Measurements from ENCODE around the gene FBXL16.

DNA sequence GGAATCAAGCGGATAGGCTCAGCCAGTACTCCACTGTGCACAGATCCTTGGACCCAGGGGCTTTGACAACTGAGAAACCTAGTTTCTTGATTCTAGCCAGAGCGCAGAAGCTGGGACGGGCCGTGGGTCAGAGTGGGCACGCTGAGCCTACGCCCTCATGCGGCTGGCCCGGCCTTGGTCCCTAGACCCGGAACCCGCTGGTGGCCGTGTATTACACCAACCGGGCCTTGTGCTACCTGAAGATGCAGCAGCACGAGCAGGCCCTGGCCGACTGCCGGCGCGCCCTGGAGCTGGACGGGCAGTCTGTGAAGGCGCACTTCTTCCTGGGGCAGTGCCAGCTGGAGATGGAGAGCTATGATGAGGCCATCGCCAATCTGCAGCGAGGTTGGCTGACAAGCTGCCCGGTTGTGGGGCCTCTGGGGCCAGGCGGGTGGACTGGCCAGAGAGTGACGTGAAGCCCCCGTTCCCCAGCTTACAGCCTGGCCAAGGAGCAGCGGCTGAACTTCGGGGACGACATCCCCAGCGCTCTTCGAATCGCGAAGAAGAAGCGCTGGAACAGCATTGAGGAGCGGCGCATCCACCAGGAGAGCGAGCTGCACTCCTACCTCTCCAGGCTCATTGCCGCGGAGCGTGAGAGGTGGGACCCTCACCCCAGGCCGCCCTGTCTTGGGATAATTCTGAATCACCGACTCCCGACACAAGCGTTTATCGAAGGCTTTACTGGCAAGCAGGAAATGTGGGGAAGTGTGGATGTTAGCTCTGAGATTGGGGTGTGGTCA, 24.4 kb downstream of the FBXL16 start:
- no peak for TF ChIP-seq CTCF (IDR thresholded peaks at IDR 0.05)
- TF ChIP-seq POLR2AphosphoS5 (IDR thresholded peaks at IDR 0.05), result no peak
- no peak for TF ChIP-seq EP300 (IDR thresholded peaks at IDR 0.05)
- TF ChIP-seq POLR2A (IDR thresholded peaks at IDR 0.05; ENCODE audit: low read depth), result no peak
